Islet of Langerhans (tissue), 1 donor: Measurements from ENCODE around the gene CRIP2.

Source experiments
- FAIRE-seq: peaks from one replicate; lab custom pipeline; 2011; peaks lifted over from hg19 to GRCh38; lab: Jason Lieb, UNC

Gene CRIP2

DNA sequence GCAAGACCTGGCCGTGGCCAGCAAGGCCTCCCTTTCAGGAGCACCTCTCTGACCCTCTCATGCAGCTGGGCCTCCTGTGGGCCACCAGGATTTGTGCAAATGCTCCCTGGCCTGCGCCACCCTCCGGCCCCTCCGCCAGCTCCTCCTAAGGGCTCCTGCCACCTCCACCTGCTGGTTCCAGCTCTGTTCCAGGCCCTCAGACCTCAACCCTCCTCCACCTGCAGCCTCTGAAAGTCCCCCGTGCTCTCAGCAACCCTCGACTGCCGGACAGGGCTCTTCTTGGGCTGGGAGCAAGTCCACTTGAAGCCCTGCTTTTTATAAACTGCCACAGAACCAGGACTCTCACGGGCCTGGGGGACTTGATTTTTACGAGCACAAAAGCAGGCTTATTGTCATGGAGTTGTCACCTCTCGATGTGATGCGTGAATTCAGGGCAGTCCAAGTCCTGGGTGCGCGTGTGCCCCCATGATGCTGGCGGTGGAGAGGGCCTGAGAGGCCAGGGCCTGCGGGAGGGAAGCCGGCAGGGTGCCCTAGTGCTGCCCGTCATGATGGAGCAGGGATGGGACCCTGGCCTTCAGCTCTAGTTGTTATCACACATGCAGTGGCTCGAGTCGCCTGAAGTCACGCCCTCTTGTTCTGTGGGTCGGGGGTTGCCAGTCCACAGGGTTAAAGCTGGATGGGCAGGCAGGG is 25.6 kb downstream of the CRIP2 start:
- no peak for FAIRE-seq

DNA sequence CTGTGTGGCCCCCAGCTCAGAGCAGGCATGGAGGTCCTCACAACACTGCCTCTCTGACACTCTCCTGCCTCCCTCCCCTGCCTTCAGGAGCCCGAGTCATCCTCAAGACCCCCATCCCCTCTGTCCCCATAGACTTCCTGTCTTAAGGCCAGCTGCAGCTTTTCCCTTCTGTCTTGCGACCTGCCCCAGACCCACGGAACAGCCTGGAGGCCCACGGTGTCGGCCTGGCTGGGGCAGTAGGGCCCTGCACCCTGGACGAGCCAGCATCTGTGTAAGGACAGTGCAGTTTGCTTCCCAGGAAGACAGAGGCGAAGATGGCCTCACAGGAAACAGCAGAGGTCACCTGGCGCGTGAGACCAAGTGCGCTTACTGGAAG is 26.1 kb downstream of the CRIP2 start:
- FAIRE-seq: no peak

- no peak for FAIRE-seq
These were observed 27.1 kb downstream of the CRIP2 start for GRCh38 chr14:105501504-105502291.

DNA sequence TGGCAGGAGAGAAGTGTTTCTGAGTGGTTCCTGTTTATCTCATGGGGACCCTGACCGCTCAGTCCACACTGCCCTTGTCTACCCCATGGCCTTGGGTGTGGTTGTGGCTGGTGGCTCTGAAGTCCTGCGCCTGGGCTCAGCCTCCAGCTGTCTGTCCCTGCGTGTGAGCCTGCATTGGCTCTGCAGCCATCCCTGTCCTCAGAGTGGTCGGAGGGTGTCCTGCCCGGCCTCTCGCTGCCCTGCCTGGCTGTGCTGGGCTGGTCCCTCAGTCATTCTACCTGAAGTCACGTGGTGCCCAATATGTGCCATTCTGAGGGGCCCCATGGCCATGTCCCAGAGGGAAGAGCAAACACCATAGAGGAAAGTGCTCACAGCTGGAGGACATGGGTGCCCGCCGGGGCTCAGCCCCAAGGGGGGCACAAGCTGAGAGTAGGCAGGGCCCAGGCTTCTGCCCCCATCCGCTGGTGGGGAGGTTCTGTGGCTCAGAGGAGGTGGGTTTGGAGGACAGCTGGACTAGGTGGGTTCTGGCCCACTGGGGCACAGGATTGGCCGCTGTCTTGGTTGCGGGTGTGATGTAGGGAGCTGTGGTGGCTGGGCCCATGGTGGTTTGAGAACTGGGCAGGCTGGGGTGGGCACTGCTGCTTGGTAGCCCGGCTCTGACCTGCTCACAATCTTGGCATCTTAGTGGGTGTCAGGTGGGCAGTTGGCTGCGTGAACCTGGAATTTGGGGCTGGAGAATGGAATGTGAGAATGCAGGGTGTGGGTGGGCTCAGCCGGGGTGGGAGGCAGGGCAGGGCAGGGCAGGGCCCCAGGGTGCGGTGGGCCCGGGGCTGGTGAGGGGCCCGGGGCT is 28.1 kb downstream of the CRIP2 start:
- no peak for FAIRE-seq

DNA sequence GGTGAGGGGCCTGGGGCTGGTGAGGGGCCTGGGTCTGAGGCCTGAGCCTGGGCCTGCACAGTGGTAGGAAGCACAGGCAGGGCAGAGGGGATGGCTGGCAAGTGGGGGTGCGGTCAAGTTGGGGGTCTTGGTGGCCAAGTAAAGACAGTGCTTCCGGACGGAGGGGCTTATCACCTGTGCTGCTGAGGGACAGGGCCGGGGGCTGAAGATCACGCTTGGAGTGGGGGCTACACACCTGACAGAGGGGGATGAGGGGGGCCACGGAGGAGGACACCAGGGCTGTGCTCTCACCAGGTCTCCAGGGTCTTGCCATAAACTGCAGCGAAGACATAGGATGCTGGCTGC is 28.6 kb downstream of the CRIP2 start:
- no peak for FAIRE-seq

DNA sequence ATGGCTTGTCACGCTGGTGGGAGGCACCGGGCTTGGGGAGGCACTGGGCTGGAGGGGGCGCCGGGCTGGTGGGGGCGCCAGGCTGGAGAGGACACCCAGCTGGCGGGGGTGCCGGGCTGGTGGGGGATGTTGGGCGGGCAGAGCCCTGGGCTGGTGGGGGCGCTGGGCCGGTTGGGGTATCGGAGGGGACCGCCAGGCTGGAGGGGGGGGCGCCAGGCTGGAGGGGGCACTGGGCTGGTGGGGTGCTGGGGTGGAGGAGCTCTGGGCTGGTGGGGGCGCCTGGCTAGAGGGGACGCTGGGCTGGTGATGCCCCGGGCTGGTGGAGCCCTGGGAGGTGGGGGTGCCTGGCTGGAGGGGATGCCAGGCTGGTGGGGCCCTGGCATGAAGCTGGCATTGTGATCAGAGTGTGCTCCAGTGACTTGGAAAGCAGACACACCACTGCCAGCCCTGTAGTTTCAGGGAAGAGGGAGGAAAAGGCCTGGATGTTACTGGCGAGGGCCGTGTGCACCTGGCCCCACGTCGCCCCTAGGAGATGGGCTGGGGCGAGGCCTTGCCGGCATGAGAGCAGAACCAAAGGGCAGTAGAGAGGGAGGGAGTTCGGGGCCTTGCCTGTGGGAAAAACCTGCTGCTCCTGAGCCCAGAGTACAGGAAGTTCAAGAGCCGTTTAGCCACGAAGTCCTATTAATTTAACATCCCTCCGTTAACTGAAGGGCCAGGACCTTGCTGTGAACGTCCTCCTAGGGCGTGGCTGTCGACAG is 29.5 kb downstream of the CRIP2 start:
- FAIRE-seq: no peak

- no peak for FAIRE-seq
These were observed 30.5 kb downstream of the CRIP2 start for GRCh38 chr14:105505101-105505500.

- FAIRE-seq: no peak
These were observed 32.6 kb downstream of the CRIP2 start for GRCh38 chr14:105507247-105507646.

DNA sequence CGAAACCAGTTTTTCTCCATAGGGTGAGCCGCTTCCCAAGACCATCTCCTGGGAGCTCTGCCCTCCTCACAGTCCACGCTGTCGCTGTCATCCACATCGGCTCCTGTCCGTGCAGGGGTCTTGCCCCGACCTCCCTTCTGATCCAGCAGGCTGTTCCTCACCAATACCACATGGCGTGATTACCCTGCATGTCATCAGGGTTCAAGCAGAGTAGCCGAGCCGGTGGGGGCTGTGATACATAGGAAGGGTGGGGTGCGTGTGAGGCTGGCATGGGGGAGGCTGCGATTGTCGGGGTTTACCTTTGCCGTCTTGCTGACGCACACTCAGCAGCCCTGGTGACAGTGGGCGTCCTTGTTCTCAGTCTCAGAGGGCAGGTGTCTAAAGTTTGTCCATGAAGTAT is 33.4 kb downstream of the CRIP2 start:
- no peak for FAIRE-seq

- no peak for FAIRE-seq
These were observed 34.0 kb downstream of the CRIP2 start for GRCh38 chr14:105508601-105509000.

DNA sequence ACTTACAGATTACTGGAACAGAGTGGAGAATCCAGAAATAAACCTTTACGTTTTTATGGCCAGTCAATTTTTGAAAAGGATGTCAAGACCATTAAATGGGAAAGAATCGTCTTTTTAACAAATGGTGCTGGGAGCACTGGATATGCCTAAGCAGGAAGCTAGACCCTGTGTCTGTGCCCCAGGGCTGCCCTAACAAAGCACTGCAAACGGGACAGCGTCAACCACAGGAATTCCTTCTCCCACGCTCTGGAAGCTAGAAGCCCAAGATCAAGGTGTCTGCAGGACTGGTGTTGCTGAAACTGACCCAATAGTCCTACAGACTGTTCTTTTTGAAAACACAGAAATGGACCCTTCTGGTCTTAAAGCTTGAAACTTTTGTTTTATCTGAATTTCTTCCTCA is 42.5 kb downstream of the CRIP2 start:
- FAIRE-seq: no peak

- no peak for FAIRE-seq
These were observed 45.5 kb downstream of the CRIP2 start for GRCh38 chr14:105519946-105520698.

GRCh38 chr14:105525326-105525725 is 50.7 kb downstream of the CRIP2 start:
- no peak for FAIRE-seq

GRCh38 chr14:105525861-105526775 is 51.5 kb downstream of the CRIP2 start, which contains the start of gene TMEM121:
TMEM121 (plus strand) TSS chr14:105526583; CDS start chr14:105528835, 2,252 bp downstream.
- no peak for FAIRE-seq

DNA sequence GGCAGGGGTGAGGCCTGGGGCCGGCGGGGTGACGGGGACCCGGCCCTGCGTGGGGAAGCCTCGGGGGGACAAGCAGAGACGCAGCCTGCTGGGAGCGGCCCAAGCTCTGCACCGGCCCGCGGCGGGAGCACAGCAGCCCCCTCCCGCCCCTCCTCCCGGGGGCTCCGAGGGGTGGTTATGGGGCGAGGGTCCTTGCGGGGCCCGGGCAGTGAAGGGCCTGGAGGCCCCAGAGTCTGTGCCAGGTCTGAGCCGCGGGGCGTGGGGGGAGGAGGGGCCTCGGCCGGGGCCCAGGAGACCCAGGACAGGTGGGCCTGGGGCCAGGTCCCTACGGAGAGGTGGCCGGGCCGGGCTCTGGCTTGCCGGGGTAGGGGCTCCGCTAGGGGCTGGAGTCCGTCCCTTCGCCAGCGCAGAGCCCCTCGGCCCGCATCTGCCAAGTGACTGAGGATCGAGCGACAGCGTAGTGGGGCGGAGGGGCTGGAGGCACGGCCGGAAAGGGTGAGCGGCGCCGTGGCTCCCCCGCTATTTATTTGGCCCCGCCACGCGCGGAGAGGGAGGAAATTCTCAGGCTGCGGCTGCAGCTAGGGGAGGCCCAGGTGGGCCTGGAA is 52.3 kb downstream of the CRIP2 start:
- FAIRE-seq: no peak

DNA sequence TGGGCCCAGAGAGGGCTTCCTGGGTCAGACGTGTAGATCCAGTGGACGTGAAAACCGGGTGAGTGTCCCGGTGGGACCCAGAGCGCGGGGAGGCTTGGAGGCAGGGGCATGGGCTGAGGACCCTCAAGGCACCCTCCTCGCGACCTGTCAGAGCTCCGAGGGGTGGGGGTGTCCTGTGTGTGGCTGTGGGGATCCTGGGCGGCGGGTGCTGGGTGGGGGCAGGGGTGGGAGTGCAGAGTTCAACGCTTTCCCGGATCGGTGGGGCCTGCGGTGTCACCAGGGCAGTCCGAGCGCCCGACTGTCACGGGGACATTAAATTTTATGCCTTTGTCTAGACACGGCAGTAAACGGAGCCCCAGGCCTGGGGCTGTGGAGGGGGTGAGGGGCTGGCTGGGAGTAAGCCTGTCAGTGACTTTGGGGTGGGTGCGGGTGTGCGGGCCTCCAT is 52.8 kb downstream of the CRIP2 start:
- FAIRE-seq: no peak

DNA sequence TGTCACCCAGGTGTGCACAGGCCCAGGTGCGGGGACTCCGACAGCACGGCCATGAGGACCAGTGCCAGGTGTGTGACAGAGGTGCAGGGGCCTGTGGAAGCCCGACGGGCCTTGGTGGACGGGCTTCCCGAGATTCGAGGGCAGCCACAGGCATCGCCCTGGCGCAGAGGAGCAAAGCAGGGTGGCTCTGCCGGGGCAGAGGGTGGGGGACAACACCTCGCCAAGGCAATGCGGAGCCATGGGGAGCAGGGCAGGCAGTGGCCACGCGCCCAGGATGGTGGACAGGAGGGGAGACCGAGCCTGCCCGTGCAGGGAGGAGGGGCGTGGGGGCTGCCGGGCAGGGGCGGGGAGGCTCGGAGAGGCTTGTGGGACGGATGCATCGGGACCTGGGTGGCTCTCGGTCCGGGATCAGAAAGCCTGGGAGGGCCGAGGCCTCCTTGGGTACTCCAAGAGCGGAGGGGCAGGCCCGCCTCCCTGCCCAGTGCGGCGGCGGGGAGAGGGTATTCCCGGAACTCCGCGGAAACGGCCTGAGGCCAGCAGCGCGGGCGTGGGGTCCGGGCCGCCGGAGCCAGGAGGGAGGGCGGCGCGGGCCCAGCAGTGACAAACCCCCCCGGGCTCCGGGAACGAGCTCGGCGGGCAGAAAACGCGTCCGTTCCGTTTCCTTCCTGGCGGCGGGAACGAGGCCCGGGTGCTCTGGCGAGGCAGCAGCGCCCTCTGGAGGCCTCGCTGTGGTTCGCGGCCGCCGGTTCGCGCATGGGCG is 53.4 kb downstream of the CRIP2 start:
- no peak for FAIRE-seq

DNA sequence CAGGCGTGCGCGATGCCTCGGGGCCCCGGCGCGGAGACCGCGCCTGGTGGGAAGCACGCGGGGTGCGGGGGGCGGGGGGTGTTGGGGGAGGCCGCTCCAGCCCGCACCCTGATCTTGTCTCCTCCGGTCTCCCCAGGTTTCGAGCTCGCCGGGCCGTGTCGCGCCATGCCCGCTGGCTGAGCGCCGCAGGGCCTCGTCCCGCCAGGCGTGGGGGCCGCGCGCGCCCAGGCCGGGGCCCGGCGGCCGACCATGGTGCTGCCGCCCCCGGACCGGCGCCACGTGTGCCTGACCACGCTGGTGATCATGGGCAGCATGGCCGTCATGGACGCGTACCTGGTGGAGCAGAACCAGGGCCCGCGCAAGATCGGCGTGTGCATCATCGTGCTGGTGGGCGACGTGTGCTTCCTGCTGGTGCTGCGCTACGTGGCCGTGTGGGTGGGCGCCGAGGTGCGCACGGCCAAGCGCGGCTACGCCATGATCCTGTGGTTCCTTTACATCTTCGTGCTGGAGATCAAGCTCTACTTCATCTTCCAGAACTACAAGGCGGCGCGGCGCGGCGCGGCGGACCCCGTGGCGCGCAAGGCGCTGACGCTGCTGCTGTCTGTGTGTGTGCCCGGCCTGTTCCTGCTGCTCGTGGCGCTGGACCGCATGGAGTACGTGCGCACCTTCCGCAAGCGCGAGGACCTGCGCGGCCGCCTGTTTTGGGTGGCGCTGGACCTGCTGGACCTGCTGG is 54.1 kb downstream of the CRIP2 start:
- FAIRE-seq: no peak

GRCh38 chr14:105529319-105529568 is 54.6 kb downstream of the CRIP2 start:
- no peak for FAIRE-seq
